ENCODE data around the gene CAD. TPM values are rescaled to one million over a fixed set of nuclear protein-coding genes. Genes with fewer than 3 reads are reported as not detected.

The CAD gene
- total RNA-seq, 2 experiments from 2014 or later: 109 to 112 TPM

GRCh38 chr2:27280826-27281225 lies 63.7 kb downstream of the CAD start:
- Mint-ChIP-seq H3K9me3 (no peaks in the 10 kb centered on the region), H3K4me1 (ENCODE audit: low read depth) (peaks cover 2% of the 10 kb centered on the region), H3K36me3 (ENCODE audit: low read depth) (no peaks in the 10 kb centered on the region), H3K4me3 (no peak overlapping the region), H3K27me3 (ENCODE audit: low read depth) (peaks cover 2% of the 10 kb centered on the region), H3K27ac (no peak overlapping the region)
- no peak for DNase-seq
- intact Hi-C loops (cut with micrococcal nuclease): loop anchor here (1.0 kb wide), 6 partner anchors 16 to 320 kb away; partner anchors contain the start of gene KHK
- CTCF ChIA-PET: interaction anchor here (0.5 to 5.3 kb wide), 15 partner anchors 10 to 256 kb away, joined by 3 to 68 read pairs (median 5); partner anchors contain the start of gene SLC30A3

DNA sequence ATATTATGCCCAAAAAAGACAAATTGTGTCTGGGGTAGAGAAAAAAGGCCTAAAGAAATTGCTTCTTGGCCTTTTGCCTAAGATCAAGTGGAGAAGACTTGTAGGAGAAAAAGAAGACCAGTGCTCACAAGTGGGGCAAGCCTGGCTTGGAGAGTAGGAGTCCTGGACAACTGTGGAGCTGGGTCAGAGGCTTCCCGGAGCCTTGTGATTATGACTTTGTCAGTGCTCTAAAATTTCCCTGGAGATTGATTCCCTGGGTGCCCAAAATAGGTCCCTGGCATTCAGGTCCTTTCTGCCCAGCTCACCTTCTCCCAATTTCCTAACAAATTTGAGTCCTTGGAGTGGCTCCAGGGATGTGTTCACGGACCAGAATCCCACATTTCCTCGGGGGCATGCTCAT lies 64.3 kb downstream of the CAD start:
- H3K4me3 Mint-ChIP-seq: no peak overlapping the region
- H3K27me3 Mint-ChIP-seq (ENCODE audit: low read depth): peaks cover 2% of the 10 kb centered on the region
- intact Hi-C loops (cut with micrococcal nuclease): no loop called here
- no peak overlapping the region for H3K27ac Mint-ChIP-seq
- H3K36me3 Mint-ChIP-seq (ENCODE audit: low read depth): no peaks in the 10 kb centered on the region
- CTCF ChIA-PET: interaction anchor here (0.6 to 5.3 kb wide), 13 partner anchors 9 to 326 kb away, joined by 3 to 68 read pairs (median 5); partner anchors contain the start of gene SLC30A3
- no peaks in the 10 kb centered on the region for H3K9me3 Mint-ChIP-seq
- DNase-seq: no peak
- peaks cover 2% of the 10 kb centered on the region for H3K4me1 Mint-ChIP-seq (ENCODE audit: low read depth)

DNA sequence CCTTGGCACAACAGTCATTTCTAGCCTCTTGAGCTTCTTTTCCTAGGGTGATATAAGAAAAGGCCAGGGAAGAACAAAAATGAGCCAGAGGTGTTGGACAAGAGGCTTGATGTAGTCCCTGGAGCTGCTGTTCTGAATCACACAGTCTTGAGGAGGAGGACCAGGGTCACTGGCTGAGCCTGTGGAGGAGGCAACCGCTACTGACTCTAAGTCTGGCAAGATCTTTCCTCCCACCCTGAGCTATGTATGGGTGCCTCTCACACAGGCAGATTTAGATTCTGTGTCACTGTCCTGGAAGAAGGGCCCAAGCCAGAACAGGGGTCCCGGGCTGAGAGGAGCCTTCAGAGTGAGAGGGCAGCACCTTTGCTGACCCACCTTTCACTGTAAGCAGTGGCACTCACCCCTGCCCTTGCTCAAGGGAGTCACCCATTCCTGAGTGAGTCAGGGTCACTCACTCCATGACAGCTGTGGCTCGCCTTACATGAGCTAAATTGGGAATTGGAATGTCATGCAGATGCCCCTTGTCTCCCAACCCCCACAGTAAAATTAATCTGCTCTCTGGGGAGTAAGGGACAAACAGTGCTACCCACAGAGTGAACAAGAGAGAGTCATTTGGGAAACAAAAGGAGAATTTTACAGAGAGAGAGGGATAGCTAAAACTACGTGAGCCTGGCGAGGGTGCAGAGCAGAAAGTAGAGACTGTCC lies 64.8 kb downstream of the CAD start, which contains the start of gene TRIM54:
Gene TRIM54 (plus strand): TSS at position 575 of the 705 bp plus-strand sequence. CDS start 303 bp downstream, outside the sequence.
- peaks cover 2% of the 10 kb centered on the region for H3K27me3 Mint-ChIP-seq (ENCODE audit: low read depth)

GRCh38 chr2:27282892-27283291 lies 65.7 kb downstream of the CAD start:
- no peak overlapping the region for H3K4me3 Mint-ChIP-seq
- no peaks in the 10 kb centered on the region for H3K36me3 Mint-ChIP-seq (ENCODE audit: low read depth)
- no peaks in the 10 kb centered on the region for H3K9me3 Mint-ChIP-seq
- H3K27ac Mint-ChIP-seq: no peak overlapping the region
- peaks cover 2% of the 10 kb centered on the region for H3K4me1 Mint-ChIP-seq (ENCODE audit: low read depth)
- DNase-seq: no peak
- CTCF ChIA-PET: interaction anchor here (0.7 to 5.3 kb wide), 10 partner anchors 10 to 33 kb away, joined by 3 to 68 read pairs (median 4); no protein-coding TSS in a partner anchor
- H3K27me3 Mint-ChIP-seq (ENCODE audit: low read depth): peaks cover 2% of the 10 kb centered on the region
- intact Hi-C loops (cut with micrococcal nuclease): no loop called here

More for the DNA sequence above, 64.8 kb downstream of the CAD start, which contains the start of gene TRIM54:
- H3K4me3 Mint-ChIP-seq: no peak within 1 kb of the TSS
- CTCF ChIA-PET: interaction anchor here (0.6 to 5.3 kb wide), 12 partner anchors 9 to 327 kb away, joined by 3 to 68 read pairs (median 5); no protein-coding TSS in a partner anchor
- DNase-seq: no peak
- H3K4me1 Mint-ChIP-seq (ENCODE audit: low read depth): peaks cover 2% of the 10 kb centered on the region
- intact Hi-C loops (cut with micrococcal nuclease): no loop called here
- no peaks in the 10 kb centered on the region for H3K36me3 Mint-ChIP-seq (ENCODE audit: low read depth)
- no peaks in the 10 kb centered on the region for H3K9me3 Mint-ChIP-seq
- no peak within 1 kb of the TSS for H3K27ac Mint-ChIP-seq

DNA sequence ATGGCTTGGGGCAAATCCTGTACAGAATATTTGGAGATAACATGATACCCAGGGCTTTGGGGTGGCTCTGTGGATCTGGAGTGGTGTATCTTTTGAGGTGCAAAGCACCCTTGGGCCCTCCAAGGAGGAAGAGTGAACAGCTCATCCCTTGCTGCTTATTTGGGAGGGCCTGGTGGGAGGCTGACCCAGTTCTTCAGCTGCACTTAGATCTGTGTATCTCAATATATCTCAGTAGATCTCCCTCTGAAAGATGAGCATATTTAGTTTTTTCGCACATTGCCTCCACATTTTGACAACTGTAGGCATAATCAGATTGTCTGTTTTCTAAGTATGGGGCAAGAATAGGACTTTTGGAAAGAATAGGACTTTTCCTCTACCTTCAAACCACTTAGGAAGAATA lies 67.8 kb downstream of the CAD start:
- Mint-ChIP-seq H3K36me3 (ENCODE audit: low read depth) (no peaks in the 10 kb centered on the region), H3K27ac (no peak overlapping the region), H3K27me3 (ENCODE audit: low read depth) (no peaks in the 10 kb centered on the region), H3K4me3 (no peak overlapping the region), H3K9me3 (no peaks in the 10 kb centered on the region), H3K4me1 (ENCODE audit: low read depth) (no peaks in the 10 kb centered on the region)
- no peak for DNase-seq
- intact Hi-C loops (cut with micrococcal nuclease): no loop called here
- CTCF ChIA-PET: interaction anchor here (1.0 kb wide), 1 partner anchor 184 kb away, joined by 3 read pairs; no protein-coding TSS in a partner anchor

DNA sequence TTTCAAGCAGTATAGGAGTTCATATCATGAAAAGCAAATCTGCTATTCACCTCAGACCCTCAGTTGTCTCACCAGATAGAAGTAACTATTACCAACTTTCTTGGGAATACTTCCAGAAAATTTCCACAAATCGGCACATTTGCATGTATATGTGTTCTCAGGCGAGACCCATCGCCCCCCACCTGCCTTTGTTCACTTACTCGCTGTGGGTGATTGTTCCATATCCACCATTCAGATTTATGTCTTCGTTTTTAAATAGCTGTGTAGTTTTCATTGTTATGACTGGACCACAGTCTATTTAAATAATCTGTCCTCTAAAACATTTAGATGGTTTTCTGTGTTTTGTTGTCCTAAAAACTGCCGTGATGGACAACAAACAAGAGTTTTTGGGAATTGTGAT lies 68.3 kb downstream of the CAD start:
- Mint-ChIP-seq H3K4me1 (ENCODE audit: low read depth) (no peaks in the 10 kb centered on the region), H3K36me3 (ENCODE audit: low read depth) (no peaks in the 10 kb centered on the region), H3K4me3 (no peak overlapping the region), H3K27ac (no peak overlapping the region), H3K27me3 (ENCODE audit: low read depth) (no peaks in the 10 kb centered on the region), H3K9me3 (no peaks in the 10 kb centered on the region)
- CTCF ChIA-PET: no interaction called here
- intact Hi-C loops (cut with micrococcal nuclease): no loop called here
- DNase-seq: no peak

- DNase-seq: no peak
- H3K27ac Mint-ChIP-seq: no peak overlapping the region
- peaks cover 2% of the 10 kb centered on the region for H3K27me3 Mint-ChIP-seq (ENCODE audit: low read depth)
- H3K9me3 Mint-ChIP-seq: no peaks in the 10 kb centered on the region
- no peaks in the 10 kb centered on the region for H3K36me3 Mint-ChIP-seq (ENCODE audit: low read depth)
- intact Hi-C loops (cut with micrococcal nuclease): no loop called here
- H3K4me3 Mint-ChIP-seq: no peak overlapping the region
- CTCF ChIA-PET: interaction anchor here (1.2 to 1.4 kb wide), 2 partner anchors 9 to 14 kb away, joined by 3 read pairs; no protein-coding TSS in a partner anchor
- H3K4me1 Mint-ChIP-seq (ENCODE audit: low read depth): no peaks in the 10 kb centered on the region
Observed at GRCh38 chr2:27288610-27289009, 71.4 kb downstream of the CAD start.

- H3K4me1 Mint-ChIP-seq (ENCODE audit: low read depth): no peaks in the 10 kb centered on the region
- intact Hi-C loops (cut with micrococcal nuclease): no loop called here
- H3K27ac Mint-ChIP-seq: no peak overlapping the region
- H3K27me3 Mint-ChIP-seq (ENCODE audit: low read depth): peaks cover 2% of the 10 kb centered on the region
- DNase-seq: no peak
- CTCF ChIA-PET: interaction anchor here (1.0 to 1.5 kb wide), 2 partner anchors 9 to 11 kb away, joined by 4 read pairs; no protein-coding TSS in a partner anchor
- H3K36me3 Mint-ChIP-seq (ENCODE audit: low read depth): no peaks in the 10 kb centered on the region
- no peaks in the 10 kb centered on the region for H3K9me3 Mint-ChIP-seq
- no peak overlapping the region for H3K4me3 Mint-ChIP-seq
Observed at GRCh38 chr2:27290549-27290948, 73.4 kb downstream of the CAD start.

DNA sequence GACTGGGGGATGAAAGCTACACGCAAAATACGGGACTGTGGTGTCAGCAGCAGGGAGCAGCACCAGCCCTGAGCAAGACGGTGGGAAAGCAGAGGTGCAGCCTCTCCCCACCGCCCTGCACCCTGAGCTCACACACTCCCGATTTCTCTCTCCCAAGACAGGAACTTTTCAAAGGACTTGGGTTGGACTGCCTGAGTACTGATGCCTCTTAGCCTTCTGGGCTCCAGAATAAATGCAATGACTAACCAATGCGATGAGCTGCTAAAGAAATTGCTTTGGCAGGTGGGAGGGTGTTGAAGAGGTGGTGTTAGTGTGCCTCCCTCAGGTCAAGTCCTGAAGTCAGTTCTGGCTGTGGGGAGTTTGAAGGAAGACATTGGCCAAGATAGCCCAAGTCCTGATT lies 74.7 kb downstream of the CAD start:
- Mint-ChIP-seq H3K4me1 (ENCODE audit: low read depth) (no peaks in the 10 kb centered on the region), H3K27me3 (ENCODE audit: low read depth) (peaks cover 2% of the 10 kb centered on the region), H3K27ac (no peak overlapping the region), H3K4me3 (no peak overlapping the region), H3K9me3 (no peaks in the 10 kb centered on the region), H3K36me3 (ENCODE audit: low read depth) (no peaks in the 10 kb centered on the region)
- no peak for DNase-seq
- CTCF ChIA-PET: interaction anchor here (1.2 to 4.7 kb wide), 4 partner anchors 8 to 122 kb away, joined by 3 to 31 read pairs (median 16); no protein-coding TSS in a partner anchor
- intact Hi-C loops (cut with micrococcal nuclease): no loop called here

Other genes starting within 250 kb of the CAD start
- gene MAPRE3, start 246.7 kb upstream of the CAD start, total RNA-seq: 1 to 10 TPM; 2.9 to 3.8 TPM
- gene TMEM214, start 184.4 kb upstream of the CAD start, total RNA-seq: 10 to 100 TPM; 38.3 to 41.3 TPM
- gene AGBL5, start 165.7 kb upstream of the CAD start, total RNA-seq: 10 to 100 TPM; 19.1 to 19.7 TPM
- gene OST4, start 145.7 kb upstream of the CAD start, total RNA-seq: 100 to 1,000 TPM; 257 to 282 TPM
- gene EMILIN1, start 138.8 kb upstream of the CAD start, total RNA-seq: under 1 TPM; 0.15 to 0.29 TPM
- gene KHK, start 130.6 kb upstream of the CAD start, total RNA-seq: 10 to 100 TPM in 1 of 2 experiments, 1 to 10 TPM in 1; 9.5 to 10.2 TPM
- 1 to 10 TPM; 5.8 to 6.6 TPM for gene CGREF1, start 98.2 kb upstream of the CAD start, total RNA-seq
- gene ABHD1, start 93.6 kb upstream of the CAD start, total RNA-seq: under 1 TPM; 0.17 to 0.19 TPM
- 10 to 100 TPM; 45.2 to 49.5 TPM for gene PREB, start 82.7 kb upstream of the CAD start, total RNA-seq
- not detected for gene PRR30, start 78.0 kb upstream of the CAD start, total RNA-seq
- not detected for gene TCF23, start 68.4 kb upstream of the CAD start, total RNA-seq
- 10 to 100 TPM; 80.5 to 80.8 TPM for gene ATRAID, start 5.3 kb upstream of the CAD start, total RNA-seq
- gene SLC5A6, start 5.1 kb upstream of the CAD start, total RNA-seq: 10 to 100 TPM; 22.6 to 24.8 TPM
- gene SLC30A3, start 45.7 kb downstream of the CAD start, total RNA-seq: under 1 TPM; 0.55 to 0.67 TPM
- gene DNAJC5G, start 58.1 kb downstream of the CAD start, total RNA-seq: not detected
- not detected for gene TRIM54, start 65.1 kb downstream of the CAD start, total RNA-seq
- under 1 TPM; 0.45 to 0.89 TPM for gene UCN, start 91.1 kb downstream of the CAD start, total RNA-seq
- gene MPV17, start 105.7 kb downstream of the CAD start, total RNA-seq: 10 to 100 TPM; 80.2 to 82.3 TPM
- gene GTF3C2, start 139.4 kb downstream of the CAD start, total RNA-seq: 10 to 100 TPM; 62.9 to 72.3 TPM
- gene EIF2B4, start 153.0 kb downstream of the CAD start, total RNA-seq: 10 to 100 TPM; 24.4 to 25.2 TPM
- gene SNX17, start 153.2 kb downstream of the CAD start, total RNA-seq: 10 to 100 TPM; 68.5 to 75.5 TPM
- gene ZNF513, start 163.4 kb downstream of the CAD start, total RNA-seq: 1 to 10 TPM; 4.9 to 5.2 TPM
- 100 to 1,000 TPM in 1 of 2 experiments, 10 to 100 TPM in 1; 92.3 to 101 TPM for gene PPM1G, start 192.2 kb downstream of the CAD start, total RNA-seq
- gene NRBP1, start 211.3 kb downstream of the CAD start, total RNA-seq: 10 to 100 TPM; 60.0 to 63.3 TPM
- 1 to 10 TPM; 5.0 to 6.7 TPM for gene KRTCAP3, start 225.0 kb downstream of the CAD start, total RNA-seq